GM12878 (cell line): ENCODE results near the gene GALK2. TPM values are rescaled to one million over a fixed set of nuclear protein-coding genes. Genes with fewer than 3 reads are reported as not detected.

Source experiments
- ATAC-seq: fragments of 200-7000 bp; cut with Tn5 transposase; 3 replicates; pipeline ENCODE4 v1.9.1; 2020; ENCODE audit warnings: mild to moderate bottlenecking, moderate library complexity
- BruUV-seq: library from RNA; stranded (reverse); fragments of 400-500 nt; replicated peaks from 2 replicates; lab custom pipeline; 2021; lab: Mats Ljungman, UMichigan
- CTCF ChIA-PET: fragments of 300-600 bp; sonication (Branson Sonifier 250); formaldehyde crosslinking; extraction: SDS; loops from one replicate; lab custom pipeline; 2021; ENCODE audit warnings: inconsistent platforms; lab: Yijun Ruan, JAX
- POLR2A ChIA-PET: fragments of 350-600 bp; formaldehyde crosslinking; extraction: SDS; loops from one replicate; lab custom pipeline; 2021; ENCODE audit warnings: inconsistent platforms; lab: Charles Lee
- RAD21 ChIA-PET: fragments of 300-600 bp; sonication (Branson Sonifier 250); formaldehyde crosslinking; loops from one replicate; lab custom pipeline; 2023; ENCODE audit warnings: antibody characterized with exemption; ENCODE audit not compliant: unreplicated experiment; lab: Charles Lee
- SMC1A ChIA-PET: fragments of 300-600 bp; sonication (Branson Sonifier 250); formaldehyde crosslinking; loops from one replicate; lab custom pipeline; 2023; ENCODE audit not compliant: unreplicated experiment, uncharacterized antibody; lab: Charles Lee
- DNase-seq: peaks from one replicate; pipeline ENCODE4 v3.0.0-alpha.2; 2011; ENCODE audit warnings: low read depth, low spot score
- FAIRE-seq: peaks from 3 replicates; lab custom pipeline; 2011; peaks lifted over from hg19 to GRCh38; lab: Jason Lieb, UNC
- H2AFZ ChIP-seq: 2 replicates; pipeline ENCODE4 v1.6.0; 2011; ENCODE audit warnings: low read depth, low read length, control low read depth; ENCODE audit not compliant: control insufficient read depth
- H3K27ac ChIP-seq: 2 replicates; pipeline ENCODE4 v1.5.1; 2011; ENCODE audit warnings: control low read depth; ENCODE audit not compliant: control insufficient read depth, insufficient read depth
- H3K27me3 ChIP-seq, 2 experiments: replicated peaks in 1 of 2; 2 replicates each; pipeline versions ENCODE4 v1.6.0 to v1.6.1; 2011; ENCODE audit warnings: low read length in 1 of 2; ENCODE audit not compliant: control insufficient read depth in 2 of 2, insufficient read depth in 2 of 2
- H3K36me3 ChIP-seq, 2 experiments: 2 replicates each; pipeline ENCODE4 v1.5.1; 2011; ENCODE audit warnings: low read length in 1 of 2; ENCODE audit not compliant: control insufficient read depth in 2 of 2, insufficient read depth in 2 of 2
- H3K4me1 ChIP-seq: 2 replicates; pipeline ENCODE4 v1.6.1; 2011; ENCODE audit warnings: mild to moderate bottlenecking, low read length, moderate library complexity, mixed read lengths; ENCODE audit not compliant: control insufficient read depth, insufficient read depth
- H3K4me2 ChIP-seq: 2 replicates; pipeline ENCODE4 v1.6.0; 2011; ENCODE audit warnings: control low read depth; ENCODE audit not compliant: control insufficient read depth, insufficient read depth
- H3K4me3 ChIP-seq: fragments of 200-600 bp; sonication (generic); 2 replicates; pipeline ENCODE4 v1.5.1; 2016
- H3K79me2 ChIP-seq: 2 replicates; pipeline ENCODE4 v1.6.0; 2011; ENCODE audit warnings: low read length; ENCODE audit not compliant: control insufficient read depth, insufficient read depth
- H3K9ac ChIP-seq: 2 replicates; pipeline ENCODE4 v1.8.0; 2011; ENCODE audit warnings: low read length, control low read depth, mixed read lengths; ENCODE audit not compliant: control insufficient read depth, insufficient read depth
- H3K9me3 ChIP-seq: replicated peaks from 3 replicates; pipeline ENCODE4 v1.5.1; 2011; ENCODE audit warnings: mild to moderate bottlenecking, low read length; ENCODE audit not compliant: control insufficient read depth, insufficient read depth
- H4K20me1 ChIP-seq: 2 replicates; pipeline ENCODE4 v1.6.0; 2011; ENCODE audit not compliant: control insufficient read depth, insufficient read depth
- CHD4 ChIP-seq: fragments of 200-600 bp; sonication (generic); IDR thresholded peaks from 2 replicates; pipeline ENCODE4 v1.6.1; 2016; ENCODE audit warnings: mild to moderate bottlenecking
- CREM ChIP-seq: IDR thresholded peaks from 2 replicates; pipeline ENCODE4 v1.6.1; 2014; ENCODE audit warnings: antibody characterized with exemption, low read depth
- EP300 ChIP-seq, 2 experiments: fragments of 150-350 bp in 1 of 2; IDR thresholded peaks; 2 replicates each; pipeline ENCODE4 v1.6.1; 2011 to 2012; ENCODE audit warnings: low read depth in 2 of 2, low read length in 2 of 2, borderline replicate concordance in 1 of 2, improper control_type of control experiment in 1 of 2, inconsistent platforms in 1 of 2; ENCODE audit not compliant: control insufficient read depth in 1 of 2
- HDAC2 ChIP-seq: fragments of 200-600 bp; sonication (generic); IDR thresholded peaks from 2 replicates; pipeline ENCODE4 v1.6.1; 2017
- PKNOX1 ChIP-seq: fragments of 450-650 bp; IDR thresholded peaks from 2 replicates; pipeline ENCODE4 v1.6.1; 2016; ENCODE audit warnings: mild to moderate bottlenecking
- POLR2A ChIP-seq: IDR thresholded peaks from 2 replicates; pipeline ENCODE4 v1.6.1; 2011; ENCODE audit warnings: low read depth, mild to moderate bottlenecking, low read length
- RAD21 ChIP-seq: IDR thresholded peaks from 2 replicates; pipeline ENCODE4 v1.6.1; 2011; ENCODE audit warnings: mild to moderate bottlenecking, low read depth, low read length, moderate library complexity; ENCODE audit not compliant: insufficient read depth
- ZNF207 ChIP-seq: fragments of 450-650 bp; IDR thresholded peaks from 2 replicates; pipeline ENCODE4 v1.6.1; 2014; ENCODE audit warnings: antibody characterized with exemption, mild to moderate bottlenecking, borderline replicate concordance
- WGBS: methylation state at CpG from one replicate; pipeline ENCODE4 v1.1.6; 2016; ENCODE audit warnings: low lambda C conversion rate; ENCODE audit not compliant: insufficient replicate concordance, insufficient coverage; ENCODE audit errors: missing lambda C conversion rate; 5-methylcytosine and 5-hydroxymethylcytosine counted together
- in situ Hi-C: fragments of 300-500 bp; cut with MboI; formaldehyde crosslinking; loops from 9 replicates; pipeline ENCODE4 v1.14.3; 2018; ENCODE audit warnings: mixed read lengths
- intact Hi-C: fragments of 100-400 bp; cut with micrococcal nuclease; formaldehyde crosslinking; loops from one replicate; pipeline ENCODE4 v1.14.2; 2022; ENCODE audit not compliant: unreplicated experiment
- polyA plus RNA-seq, 11 experiments: library from polyadenylated mRNA; depleted of rRNA in 4 of 11; unstranded in 6 of 11; stranded (reverse) in 5 of 11; fragments of >200 nt; fragmentation: Nextera tagmentation in 4 of 11; fragmentation: Illumina TruSeq in 1 of 11; extraction: Ambion mirVana in 4 of 11; extraction: Trizol in 1 of 11; gene quantifications; 1 replicate in 1 of 11; 2 replicates in 10 of 11; pipeline versions ENCODE4 v1.2.1 to v1.2.3, GENCODE V29; 2011 to 2016; ENCODE audit warnings: inconsistent platforms in 2 of 11, missing spikeins in 2 of 11, low read depth in 1 of 11
- total RNA-seq, 4 experiments: library from RNA; depleted of rRNA in 3 of 4; stranded (reverse); fragments of >200 nt in 3 of 4; fragmentation: Illumina TruSeq in 1 of 4; extraction: Trizol in 1 of 4; gene quantifications; 2 replicates each; pipeline versions ENCODE4 v1.2.1 to v1.2.3, GENCODE V29; 2013 to 2021

GALK2 gene
- total and polyA plus RNA-seq, 10 of the 15 experiments (the other 5 are each of a cell fraction or from before 2014, with no cell fraction given), result 11.9 to 26.7 (median 15.4) TPM

DNA sequence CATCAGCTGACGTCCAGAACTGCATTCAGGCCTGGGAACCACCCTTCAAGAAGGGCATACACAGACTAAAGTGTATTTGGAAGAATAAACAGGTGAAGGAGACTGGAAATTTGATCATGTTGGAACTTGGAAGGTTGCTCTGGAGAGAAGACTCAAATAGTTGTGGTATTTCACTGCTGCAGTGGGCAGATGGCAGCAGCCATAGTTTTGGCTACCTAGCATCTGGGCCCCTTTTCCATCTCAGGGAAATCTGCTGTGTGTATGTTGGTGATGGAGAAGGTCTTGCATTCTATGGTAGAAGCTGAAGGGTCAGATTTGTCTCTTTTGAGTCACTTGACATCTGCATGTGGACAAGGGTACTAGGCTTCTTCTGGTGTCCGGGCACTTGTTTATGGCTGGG, 138.6 kb downstream of the GALK2 start:
- TF ChIP-seq ZNF207, result no peak
- Histone ChIP-seq H2AFZ (no peak overlapping the region), H3K4me3 (no peak overlapping the region), H3K27ac (no peak overlapping the region), H3K36me3 (peaks cover 0 to 2% of the 10 kb centered on the region in 2 experiments; a peak in 1 of 4 replicates), H3K9ac (no peak overlapping the region), H3K4me1 (no peaks in the 10 kb centered on the region), H4K20me1 (no peaks in the 10 kb centered on the region), H3K9me3 (no peaks in the 10 kb centered on the region), H3K4me2 (no peak overlapping the region), H3K79me2 (no peaks in the 10 kb centered on the region), H3K27me3 (no peaks in the 10 kb centered on the region)
- RAD21 ChIA-PET, result no interaction called here
- intact Hi-C loops (no loop called here), in situ Hi-C loops (no loop called here)
- SMC1A ChIA-PET, result interaction anchor here (0.7 kb wide), 1 partner anchor 931 kb away, joined by 3 read pairs; no protein-coding TSS in a partner anchor
- no peak for ATAC-seq
- WGBS, result 97% methylated on average over 2 of the region's 2 CpGs
- POLR2A ChIA-PET, result no interaction called here
- FAIRE-seq, result no peak
- BruUV-seq, result no TSS peak
- CTCF ChIA-PET, result interaction anchor here (1.6 kb wide), 1 partner anchor 11 kb away, joined by 3 read pairs; no protein-coding TSS in a partner anchor
- no peak for DNase-seq

DNA sequence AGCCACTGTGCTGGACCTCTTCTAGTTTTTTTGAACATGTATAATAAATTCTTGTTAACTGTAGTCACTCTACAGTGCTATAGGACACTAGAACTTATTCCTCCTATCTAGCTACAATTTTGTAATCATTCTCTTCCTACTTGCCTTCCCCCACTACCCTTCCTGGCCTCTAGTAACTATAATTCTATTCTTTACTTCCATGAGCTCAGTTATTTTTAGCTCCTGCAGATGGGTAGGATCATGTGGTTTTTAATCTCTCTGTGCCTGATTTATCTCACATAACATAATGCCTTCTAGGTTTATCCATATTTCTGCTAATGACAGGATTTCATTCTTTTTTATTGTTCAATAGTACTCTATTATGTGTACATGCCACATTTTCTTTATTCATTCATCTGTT, 139.8 kb downstream of the GALK2 start:
- H3K4me2 ChIP-seq, result no peak overlapping the region
- no peaks in the 10 kb centered on the region for H3K4me1 ChIP-seq
- intact Hi-C loops (no loop called here), in situ Hi-C loops (no loop called here)
- H3K4me3 ChIP-seq, result no peak overlapping the region
- H3K36me3 ChIP-seq, result no peaks in the 10 kb centered on the region
- no peaks in the 10 kb centered on the region for H3K79me2 ChIP-seq
- H4K20me1 ChIP-seq, result no peaks in the 10 kb centered on the region
- ChIA-PET RAD21 (interaction anchor here (0.7 kb wide), 1 partner anchor 66 kb away, joined by 3 read pairs; no protein-coding TSS in a partner anchor), POLR2A (interaction anchor here (0.7 kb wide), 1 partner anchor 41 kb away, joined by 3 read pairs; no protein-coding TSS in a partner anchor), CTCF (no interaction called here), SMC1A (no interaction called here)
- H3K9ac ChIP-seq, result no peak overlapping the region
- H3K27me3 ChIP-seq, result no peaks in the 10 kb centered on the region
- BruUV-seq, result no TSS peak
- no peak for TF ChIP-seq CREM
- no peak for TF ChIP-seq RAD21
- no peak for TF ChIP-seq HDAC2
- no peak for TF ChIP-seq EP300 (IDR thresholded peaks at IDR 0.05; ENCODE audit: borderline replicate concordance in 1 of 2, control insufficient read depth in 1 of 2, low read depth in 2 of 2, low read length in 2 of 2)
- TF ChIP-seq PKNOX1, result no peak
- TF ChIP-seq CHD4, result no peak
- TF ChIP-seq POLR2A, result no peak
- no peaks in the 10 kb centered on the region for H3K9me3 ChIP-seq
- ATAC-seq (no peak), DNase-seq (no peak), FAIRE-seq (no peak)
- H2AFZ ChIP-seq, result no peak overlapping the region
- no peak overlapping the region for H3K27ac ChIP-seq
